ENCODE data around the gene ZSWIM4.
A peak's percentile ranks its signal among the peaks of the same experiment; 100 is the strongest.
"Not testable (repeated sequence)": the region's sequence is repeated elsewhere in the genome, so short reads cannot be mapped to it uniquely, and the experiment has no call there.

ZSWIM4 gene

DNA sequence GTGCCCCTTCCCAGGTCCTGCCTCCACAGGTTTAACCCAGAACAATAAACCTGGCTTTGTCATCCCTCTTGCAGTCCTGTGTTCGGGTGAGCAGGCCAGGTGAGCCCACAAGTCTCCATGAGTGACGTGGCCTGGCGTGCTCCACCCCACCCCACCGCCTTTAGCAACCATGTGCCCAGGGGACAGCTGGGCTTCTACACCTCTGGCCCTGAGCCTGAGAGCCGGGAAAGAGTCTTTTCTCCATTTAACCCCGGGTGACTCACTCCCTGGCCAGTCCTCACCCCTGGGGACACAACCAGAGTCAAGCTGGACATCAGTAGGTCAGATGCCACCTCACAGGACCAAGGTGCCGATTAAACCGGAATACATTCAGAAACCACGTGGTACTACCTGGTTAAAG lies 16.8 kb upstream of the ZSWIM4 start:
- H3K4me3 ChIP-seq (ENCODE audit: low read depth, low read length): no peak overlapping the region
- no peak for DNase-seq (ENCODE audit: low read depth)
- TF ChIP-seq, protein P1, sequence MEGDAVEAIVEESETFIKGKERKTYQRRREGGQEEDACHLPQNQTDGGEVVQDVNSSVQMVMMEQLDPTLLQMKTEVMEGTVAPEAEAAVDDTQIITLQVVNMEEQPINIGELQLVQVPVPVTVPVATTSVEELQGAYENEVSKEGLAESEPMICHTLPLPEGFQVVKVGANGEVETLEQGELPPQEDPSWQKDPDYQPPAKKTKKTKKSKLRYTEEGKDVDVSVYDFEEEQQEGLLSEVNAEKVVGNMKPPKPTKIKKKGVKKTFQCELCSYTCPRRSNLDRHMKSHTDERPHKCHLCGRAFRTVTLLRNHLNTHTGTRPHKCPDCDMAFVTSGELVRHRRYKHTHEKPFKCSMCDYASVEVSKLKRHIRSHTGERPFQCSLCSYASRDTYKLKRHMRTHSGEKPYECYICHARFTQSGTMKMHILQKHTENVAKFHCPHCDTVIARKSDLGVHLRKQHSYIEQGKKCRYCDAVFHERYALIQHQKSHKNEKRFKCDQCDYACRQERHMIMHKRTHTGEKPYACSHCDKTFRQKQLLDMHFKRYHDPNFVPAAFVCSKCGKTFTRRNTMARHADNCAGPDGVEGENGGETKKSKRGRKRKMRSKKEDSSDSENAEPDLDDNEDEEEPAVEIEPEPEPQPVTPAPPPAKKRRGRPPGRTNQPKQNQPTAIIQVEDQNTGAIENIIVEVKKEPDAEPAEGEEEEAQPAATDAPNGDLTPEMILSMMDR (IDR thresholded peaks at IDR 0.05; ENCODE audit: insufficient read depth, low read depth, low read length, missing control alignments): no peak

- TF ChIP-seq, protein P1 (IDR thresholded peaks at IDR 0.05; ENCODE audit: insufficient read depth, low read depth, low read length, missing control alignments): no peak
- no peak overlapping the region for H3K4me3 ChIP-seq (ENCODE audit: low read depth, low read length)
- DNase-seq (ENCODE audit: low read depth): no peak
Observed at GRCh38 chr19:13778847-13779246, 16.4 kb upstream of the ZSWIM4 start.

DNA sequence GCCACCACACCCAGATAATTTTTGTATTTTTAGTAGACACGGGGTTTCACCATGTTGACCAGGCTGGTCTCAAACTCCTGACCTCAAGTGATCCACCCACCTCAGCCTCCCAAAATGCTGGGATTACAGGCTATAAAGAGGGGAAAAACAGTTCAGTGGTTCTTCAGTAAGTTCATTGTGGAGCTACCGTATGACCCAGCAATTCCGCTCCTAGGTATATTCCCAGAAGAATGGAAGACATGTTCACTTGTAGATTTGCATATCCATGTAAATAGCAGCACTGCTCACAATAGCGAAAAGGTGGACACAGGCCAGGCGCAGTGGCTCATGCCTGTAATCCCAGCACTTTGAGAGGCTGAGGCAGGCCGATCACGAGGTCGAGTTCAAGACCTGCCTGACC lies 15.4 kb upstream of the ZSWIM4 start:
- H3K4me3 ChIP-seq (ENCODE audit: low read depth, low read length); DNase-seq (ENCODE audit: low read depth): not testable (repeated sequence)

GRCh38 chr19:13781547-13781946 lies 13.7 kb upstream of the ZSWIM4 start:
- DNase-seq (ENCODE audit: low read depth): no peak
- TF ChIP-seq, protein P1 (IDR thresholded peaks at IDR 0.05; ENCODE audit: insufficient read depth, low read depth, low read length, missing control alignments): no peak
- H3K4me3 ChIP-seq (ENCODE audit: low read depth, low read length): no peak overlapping the region

- TF ChIP-seq, protein P1 (IDR thresholded peaks at IDR 0.05; ENCODE audit: insufficient read depth, low read depth, low read length, missing control alignments): no peak
- no peak overlapping the region for H3K4me3 ChIP-seq (ENCODE audit: low read depth, low read length)
- no peak for DNase-seq (ENCODE audit: low read depth)
Observed at GRCh38 chr19:13782537-13782936, 12.7 kb upstream of the ZSWIM4 start.

DNA sequence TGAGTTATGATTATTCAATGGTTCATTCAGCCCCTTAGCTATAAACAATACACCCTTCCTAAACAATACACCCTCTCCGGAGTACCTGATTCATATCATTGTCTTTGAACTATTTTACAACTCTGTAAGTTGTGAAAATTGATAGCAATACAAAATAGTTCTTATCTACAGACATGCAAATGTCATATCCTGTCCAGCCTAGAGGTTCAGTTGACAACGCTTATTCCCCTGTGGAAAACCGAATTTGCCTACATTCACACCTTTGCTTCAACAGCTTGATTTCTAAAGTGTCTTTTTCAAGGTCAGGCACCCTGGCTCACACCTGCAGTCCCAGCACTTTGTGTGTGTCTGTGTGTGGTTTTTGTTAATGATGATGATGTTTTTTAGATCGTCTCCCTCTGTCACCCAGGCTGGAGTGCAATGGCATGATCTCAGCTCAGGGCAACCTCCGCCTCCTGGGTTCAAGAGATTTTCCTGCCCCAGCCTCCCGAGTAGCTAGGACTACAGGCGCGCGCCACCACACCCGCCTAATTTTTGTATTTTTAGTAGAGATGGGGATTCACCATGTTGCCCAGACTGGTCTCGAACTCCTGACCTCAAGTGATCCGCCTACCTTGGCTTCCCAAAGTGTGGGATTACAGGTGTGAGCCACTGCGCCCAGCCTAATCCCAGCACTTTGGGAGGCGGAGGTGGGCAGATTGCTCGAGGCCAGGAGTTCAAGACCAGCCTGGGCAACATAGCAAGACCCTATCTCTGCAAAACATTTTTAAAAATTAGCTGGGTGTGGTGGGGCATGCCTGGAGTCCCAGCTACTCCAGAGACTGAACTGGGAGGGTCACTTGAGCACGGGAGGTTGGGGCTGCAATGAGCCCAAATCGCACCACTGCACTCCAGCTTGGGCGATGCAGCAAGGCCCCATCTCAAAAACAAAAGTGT lies 11.4 kb upstream of the ZSWIM4 start:
- peak; percentile 42 for DNase-seq (ENCODE audit: low read depth)
- no peak overlapping the region for H3K4me3 ChIP-seq (ENCODE audit: low read depth, low read length)
- TF ChIP-seq, protein P1 (IDR thresholded peaks at IDR 0.05; ENCODE audit: insufficient read depth, low read depth, low read length, missing control alignments): no peak

GRCh38 chr19:13784731-13785452 lies 10.4 kb upstream of the ZSWIM4 start:
- DNase-seq (ENCODE audit: low read depth): peak; percentile 73
- H3K4me3 ChIP-seq (ENCODE audit: low read depth, low read length): no peak overlapping the region
- TF ChIP-seq, protein P1 (IDR thresholded peaks at IDR 0.05; ENCODE audit: insufficient read depth, low read depth, low read length, missing control alignments): peak; percentile 69

All from GM12865 (cell line).